ENCODE results near the gene GNAL. TPM values are rescaled to one million over a fixed set of nuclear protein-coding genes. Genes with fewer than 3 reads are reported as not detected.
"Not testable (repeated sequence)": the region's sequence is repeated elsewhere in the genome, so short reads cannot be mapped to it uniquely, and the experiment has no call there.

GNAL gene
- total RNA-seq, 4 donors from 2014 or later, result 13.3 to 22.0 (median 19.9) TPM

DNA sequence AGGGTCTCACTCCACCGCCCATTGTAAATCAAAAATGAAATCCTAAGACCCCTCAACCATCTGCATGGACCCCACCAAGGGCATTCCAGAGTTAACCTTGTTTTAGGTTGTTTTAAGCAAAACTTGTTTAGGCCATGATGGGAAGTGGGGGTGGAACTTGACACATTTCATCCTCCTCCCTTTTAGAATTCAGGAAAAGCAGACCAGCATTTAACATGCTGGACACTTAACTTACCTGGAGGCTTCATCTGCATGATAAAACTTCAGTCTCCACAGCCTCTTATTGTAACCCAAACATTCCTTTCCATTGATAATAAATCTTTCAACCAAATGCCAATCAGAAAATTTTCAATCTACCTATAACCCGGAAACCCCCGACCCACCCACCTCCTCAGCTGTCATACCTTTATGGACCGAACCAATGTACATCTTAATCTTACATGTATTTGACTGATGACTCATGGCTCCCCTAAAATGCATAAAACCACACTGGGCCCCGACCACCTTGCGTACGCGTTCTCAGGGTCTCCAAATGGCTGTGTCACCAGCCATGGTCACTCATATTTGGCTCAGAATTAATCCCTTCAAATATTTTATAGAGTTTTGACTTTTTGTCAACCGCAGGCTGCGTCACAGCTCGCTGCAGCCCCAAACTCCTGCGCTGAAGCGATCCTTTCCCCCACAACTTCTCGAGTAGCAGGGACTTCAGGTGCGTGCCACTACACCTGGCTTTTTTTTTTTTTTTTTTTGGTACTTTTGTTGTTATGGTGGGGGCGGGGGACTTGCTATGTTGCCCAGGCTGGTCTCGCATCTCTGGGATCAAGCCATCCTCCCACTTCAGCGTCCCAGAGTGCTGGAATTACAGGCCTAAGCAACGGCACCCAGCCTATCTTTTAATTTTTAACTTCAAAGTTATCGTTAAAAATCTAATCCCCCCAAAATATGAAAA, 218.1 kb downstream of the GNAL start:
- TF ChIP-seq, protein P1, sequence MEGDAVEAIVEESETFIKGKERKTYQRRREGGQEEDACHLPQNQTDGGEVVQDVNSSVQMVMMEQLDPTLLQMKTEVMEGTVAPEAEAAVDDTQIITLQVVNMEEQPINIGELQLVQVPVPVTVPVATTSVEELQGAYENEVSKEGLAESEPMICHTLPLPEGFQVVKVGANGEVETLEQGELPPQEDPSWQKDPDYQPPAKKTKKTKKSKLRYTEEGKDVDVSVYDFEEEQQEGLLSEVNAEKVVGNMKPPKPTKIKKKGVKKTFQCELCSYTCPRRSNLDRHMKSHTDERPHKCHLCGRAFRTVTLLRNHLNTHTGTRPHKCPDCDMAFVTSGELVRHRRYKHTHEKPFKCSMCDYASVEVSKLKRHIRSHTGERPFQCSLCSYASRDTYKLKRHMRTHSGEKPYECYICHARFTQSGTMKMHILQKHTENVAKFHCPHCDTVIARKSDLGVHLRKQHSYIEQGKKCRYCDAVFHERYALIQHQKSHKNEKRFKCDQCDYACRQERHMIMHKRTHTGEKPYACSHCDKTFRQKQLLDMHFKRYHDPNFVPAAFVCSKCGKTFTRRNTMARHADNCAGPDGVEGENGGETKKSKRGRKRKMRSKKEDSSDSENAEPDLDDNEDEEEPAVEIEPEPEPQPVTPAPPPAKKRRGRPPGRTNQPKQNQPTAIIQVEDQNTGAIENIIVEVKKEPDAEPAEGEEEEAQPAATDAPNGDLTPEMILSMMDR (IDR thresholded peaks at IDR 0.05), result no peak
- TF ChIP-seq POLR2A (IDR thresholded peaks at IDR 0.05; ENCODE audit: low read depth) (no peak), POLR2AphosphoS5 (IDR thresholded peaks at IDR 0.05) (no peak), EP300 (IDR thresholded peaks at IDR 0.05) (no peak)
- Histone ChIP-seq H3K36me3 (peaks cover 0 to 33% (median 24%) of the 10 kb centered on the region in 4 donors), H3K4me1 (peaks cover 18 to 23% (median 22%) of the 10 kb centered on the region in 4 donors), H3K9me3 (no peaks in the 10 kb centered on the region), H3K27me3 (no peaks in the 10 kb centered on the region), H3K27ac (replicated peaks in 1 of 4) (peak overlapping the region; percentile 95 to 100 (median 99)), H3K4me3 (peak overlapping the region; percentile 71 to 92 (median 80))
- DNase-seq (ENCODE audit: extremely low spot score), result no peak
- WGBS, result 71% methylated on average over 20 of the region's 20 CpGs
- intact Hi-C loops (cut with DNase I), result loop anchor here (5.0 kb wide), 1 partner anchor 55 kb away; the partner anchor contains the start of gene CHMP1B

DNA sequence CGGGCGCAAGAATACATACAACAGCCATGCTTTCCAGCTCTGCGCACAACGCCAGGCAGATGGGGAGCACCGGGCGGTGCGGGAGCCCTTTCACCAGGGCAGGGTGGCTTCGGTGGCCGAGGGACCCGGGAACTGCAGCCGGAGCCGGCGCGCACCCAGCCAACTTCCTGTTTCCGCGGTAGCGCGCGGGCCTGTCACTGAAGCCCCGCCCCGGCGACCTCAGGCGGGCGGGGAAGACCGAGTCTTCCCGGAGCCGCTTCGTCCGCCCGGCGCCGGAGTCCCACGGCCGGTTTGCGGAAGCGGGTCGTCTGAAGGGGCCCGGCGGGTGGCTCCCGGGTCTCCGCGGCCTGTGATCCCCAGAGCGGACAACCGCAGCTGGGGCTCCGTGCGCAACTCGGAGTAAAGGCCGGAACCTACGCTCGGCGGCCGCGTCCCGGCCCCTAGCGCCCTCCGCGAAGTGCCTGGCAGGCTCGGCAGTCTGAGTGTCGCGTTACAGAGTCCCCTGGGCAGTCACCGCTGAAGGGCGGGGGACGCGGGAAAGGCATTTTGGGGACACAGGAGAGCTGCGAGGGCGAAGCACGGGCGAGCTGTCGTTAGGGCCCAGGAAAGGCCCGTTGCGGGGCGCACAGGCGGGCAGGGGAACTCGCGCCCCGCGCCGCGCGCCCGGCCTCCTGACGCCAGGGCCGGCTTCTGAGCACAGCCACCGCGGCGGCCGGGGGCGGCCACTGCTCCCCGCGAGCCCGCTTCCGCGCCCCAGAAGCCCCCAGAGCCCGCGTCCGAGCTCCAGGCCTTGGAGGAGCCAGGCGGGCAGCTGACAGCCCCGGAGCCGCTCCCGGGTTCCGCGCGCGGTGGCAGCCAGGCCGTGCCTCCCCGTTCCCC, 219.4 kb downstream of the GNAL start, which contains the start of gene MPPE1:
MPPE1 (minus strand) TSS at position 136 of the 879 bp plus-strand sequence. CDS start 11,053 bp downstream, outside the sequence.
- Histone ChIP-seq H3K27ac (replicated peaks in 1 of 4) (peak within 1 kb of the TSS; percentile 95 to 100 (median 99)), H3K4me3 (peak within 1 kb of the TSS; percentile 71 to 92 (median 80)), H3K4me1 (peaks cover 18 to 23% (median 22%) of the 10 kb centered on the region in 4 donors), H3K27me3 (no peaks in the 10 kb centered on the region), H3K36me3 (peaks cover 0 to 23% (median 17%) of the 10 kb centered on the region in 4 donors), H3K9me3 (no peaks in the 10 kb centered on the region)
- DNase-seq (ENCODE audit: extremely low spot score), result peak; percentile 94
- WGBS, result 0% methylated on average over 15 of the region's 106 CpGs
- intact Hi-C loops (cut with DNase I), result loop anchor here (5.0 kb wide), 1 partner anchor 56 kb away; the partner anchor contains the start of gene CHMP1B
- TF ChIP-seq POLR2A (IDR thresholded peaks at IDR 0.05; ENCODE audit: low read depth), result peak; percentile 87
- no peak for TF ChIP-seq EP300 (IDR thresholded peaks at IDR 0.05)
- TF ChIP-seq, protein P1 (IDR thresholded peaks at IDR 0.05), result peak in 1 of 3 experiments; percentile 3
- peak; percentile 93 to 95 for TF ChIP-seq POLR2AphosphoS5 (IDR thresholded peaks at IDR 0.05)

DNA sequence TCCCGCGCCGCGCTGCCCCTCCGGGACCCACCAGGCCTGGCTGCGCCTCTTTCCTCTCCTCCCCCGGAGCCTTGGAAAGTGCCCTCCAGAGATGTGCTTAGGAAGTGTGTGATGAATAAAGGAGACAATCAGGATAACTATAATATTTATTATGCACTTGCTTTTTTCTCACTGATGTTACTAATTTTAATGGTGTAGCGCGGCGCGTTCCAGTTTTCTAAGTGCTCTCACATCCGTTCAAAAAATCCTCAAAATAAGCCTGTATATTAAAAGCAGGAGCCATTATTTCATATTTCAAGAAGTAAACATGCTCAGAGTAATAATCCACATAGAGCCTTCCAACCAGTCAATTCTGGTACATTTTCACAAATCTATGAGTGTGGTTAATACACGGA, 220.0 kb downstream of the GNAL start:
- Histone ChIP-seq H3K27me3 (no peaks in the 10 kb centered on the region), H3K27ac (replicated peaks in 1 of 4) (peak overlapping the region; percentile 95 to 100 (median 99)), H3K4me3 (peak overlapping the region; percentile 71 to 92 (median 80)), H3K4me1 (peaks cover 18 to 23% (median 22%) of the 10 kb centered on the region in 4 donors), H3K9me3 (no peaks in the 10 kb centered on the region), H3K36me3 (peaks cover 0 to 17% (median 16%) of the 10 kb centered on the region in 4 donors)
- 9% methylated on average over 12 of the region's 13 CpGs for WGBS
- no peak for TF ChIP-seq POLR2A (IDR thresholded peaks at IDR 0.05; ENCODE audit: low read depth)
- TF ChIP-seq, protein P1 (IDR thresholded peaks at IDR 0.05), result no peak
- no peak for TF ChIP-seq POLR2AphosphoS5 (IDR thresholded peaks at IDR 0.05)
- no peak for TF ChIP-seq EP300 (IDR thresholded peaks at IDR 0.05)
- intact Hi-C loops (cut with DNase I), result loop anchor here (5.0 kb wide), 1 partner anchor 57 kb away; the partner anchor contains the start of gene CHMP1B
- DNase-seq (ENCODE audit: extremely low spot score), result no peak

DNA sequence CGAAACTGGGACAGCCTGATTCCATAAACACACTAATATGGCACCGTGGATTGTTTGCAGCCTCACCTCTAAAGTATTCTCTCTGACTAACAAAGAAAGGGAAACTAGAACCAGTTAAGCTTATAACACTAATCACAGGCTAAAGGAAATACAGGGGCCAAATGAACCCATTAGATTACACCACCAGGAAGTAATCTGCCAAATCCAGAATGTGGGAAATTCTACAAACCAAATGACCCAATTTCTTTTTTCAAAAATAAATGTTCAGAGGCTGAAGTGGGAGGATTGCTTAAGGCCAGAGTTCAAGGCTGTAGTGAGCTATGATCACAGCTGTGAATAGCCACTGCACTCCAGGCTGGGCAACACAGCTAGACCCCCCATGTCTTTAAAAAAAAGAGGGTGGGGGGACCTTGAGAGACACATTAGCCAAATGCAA, 220.5 kb downstream of the GNAL start:
- Histone ChIP-seq H3K9me3 (no peaks in the 10 kb centered on the region), H3K27ac (replicated peaks in 1 of 4) (peak overlapping the region; percentile 95 to 100 (median 99)), H3K27me3 (no peaks in the 10 kb centered on the region), H3K36me3 (peaks cover 0 to 13% (median 12%) of the 10 kb centered on the region in 4 donors), H3K4me3 (peak overlapping the region in 3 of 4 donors; percentile 71 to 92 (median 75)), H3K4me1 (peaks cover 18 to 23% (median 22%) of the 10 kb centered on the region in 4 donors)
- intact Hi-C loops (cut with DNase I), result loop anchor here (5.0 kb wide), 1 partner anchor 57 kb away; the partner anchor contains the start of gene CHMP1B
- 49% methylated on average over 2 of the region's 2 CpGs for WGBS
- TF ChIP-seq POLR2AphosphoS5 (IDR thresholded peaks at IDR 0.05) (peak in 1 of 2 donors; percentile 45), EP300 (IDR thresholded peaks at IDR 0.05) (no peak)
- DNase-seq (ENCODE audit: extremely low spot score), result no peak

DNA sequence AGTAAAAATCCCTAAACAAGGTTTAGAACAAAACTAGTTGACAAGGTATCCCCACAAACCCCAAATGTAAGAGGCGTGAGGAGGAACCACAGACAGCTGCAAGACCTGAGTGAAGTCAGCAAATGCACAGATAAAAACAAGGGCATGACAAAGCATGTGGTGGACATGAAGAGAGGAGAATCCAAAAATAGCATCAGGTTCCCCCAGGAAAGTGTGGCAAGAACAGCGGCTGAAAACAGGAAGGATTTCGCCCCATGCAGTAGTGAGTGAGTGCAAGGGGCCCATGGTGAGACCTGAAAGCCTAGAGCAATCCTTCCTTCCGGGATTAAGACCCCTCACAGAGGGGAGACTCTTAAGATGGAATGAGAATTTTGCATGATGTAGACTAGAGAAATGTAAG, 227.8 kb downstream of the GNAL start:
- WGBS, result 72% methylated on average over 4 of the region's 4 CpGs
- H3K4me1 ChIP-seq; H3K4me3 ChIP-seq; H3K27ac ChIP-seq (replicated peaks in 1 of 4); DNase-seq (ENCODE audit: extremely low spot score); intact Hi-C loops (cut with DNase I); H3K27me3 ChIP-seq; H3K36me3 ChIP-seq; H3K9me3 ChIP-seq: not testable (repeated sequence)

DNA sequence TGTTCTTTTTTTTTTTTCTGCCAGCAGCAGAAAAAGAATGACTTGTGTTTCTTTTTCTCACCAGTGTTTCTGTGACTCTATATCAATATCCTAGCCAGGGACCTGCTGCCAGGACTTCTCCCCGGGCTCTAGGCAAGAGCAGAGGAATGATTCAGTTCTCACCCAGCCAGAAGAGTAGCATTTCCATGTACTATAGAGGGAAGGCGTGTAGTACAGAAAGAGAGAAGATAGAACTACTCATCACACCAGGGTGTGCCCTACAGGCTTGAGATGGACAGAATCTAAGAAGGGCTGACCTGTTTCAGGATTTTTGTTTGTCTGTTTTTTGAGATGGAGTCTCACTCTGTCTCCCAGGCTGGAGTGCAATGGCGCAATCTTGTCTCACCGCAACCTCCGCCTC, 230.5 kb downstream of the GNAL start:
- 91% methylated on average over 5 of the region's 5 CpGs for WGBS
- H3K9me3 ChIP-seq; H3K36me3 ChIP-seq; H3K4me3 ChIP-seq; DNase-seq (ENCODE audit: extremely low spot score); H3K27me3 ChIP-seq; H3K27ac ChIP-seq (replicated peaks in 1 of 4); H3K4me1 ChIP-seq; intact Hi-C loops (cut with DNase I): not testable (repeated sequence)
